Astrocyte of the spinal cord (primary cell): Measurements from ENCODE around the gene CCDC93.
A peak's percentile ranks its signal among the peaks of the same experiment; 100 is the strongest.

Experiments
- DNase-seq: peaks from one replicate; pipeline ENCODE4 v3.0.0; 2011; ENCODE audit warnings: low read depth, low spot score
- H3K4me3 ChIP-seq: 2 replicates; pipeline ENCODE4 v1.5.1; 2011; ENCODE audit warnings: low read depth, mild to moderate bottlenecking, low read length, moderate library complexity
- CTCF ChIP-seq: IDR thresholded peaks from 2 replicates; pipeline ENCODE4 v1.5.1; 2012; ENCODE audit warnings: low read depth, mild to moderate bottlenecking, low read length, inconsistent platforms
- in situ Hi-C: cut with HindIII; loops from 2 replicates; pipeline ENCODE4 v1.10.0; 2017; ENCODE audit warnings: low sequenced_read_pairs

CCDC93 gene

GRCh38 chr2:118051826-118052358 lies 38.0 kb upstream of the CCDC93 start:
- DNase-seq = no peak
- no peak overlapping the region for H3K4me3 ChIP-seq
- TF ChIP-seq CTCF = no peak
- in situ Hi-C loops = no loop called here

GRCh38 chr2:118050974-118051373 lies 37.1 kb upstream of the CCDC93 start:
- in situ Hi-C loops = no loop called here

GRCh38 chr2:118050386-118050785 lies 36.5 kb upstream of the CCDC93 start:
- no peak overlapping the region for H3K4me3 ChIP-seq
- in situ Hi-C loops = no loop called here
- TF ChIP-seq CTCF = no peak
- peak; percentile 12 for DNase-seq

More at GRCh38 chr2:118050974-118051373, 37.1 kb upstream of the CCDC93 start:
- DNase-seq = no peak
- no peak overlapping the region for H3K4me3 ChIP-seq
- TF ChIP-seq CTCF = no peak

- in situ Hi-C loops = no loop called here
- TF ChIP-seq CTCF = no peak
- H3K4me3 ChIP-seq = no peak overlapping the region
These were observed 35.9 kb upstream of the CCDC93 start for GRCh38 chr2:118049816-118050140.

GRCh38 chr2:118049140-118049815 lies 35.4 kb upstream of the CCDC93 start:
- in situ Hi-C loops = no loop called here
- DNase-seq = no peak
- no peak overlapping the region for H3K4me3 ChIP-seq
- TF ChIP-seq CTCF = no peak

More at GRCh38 chr2:118049816-118050140, 35.9 kb upstream of the CCDC93 start:
- no peak for DNase-seq

GRCh38 chr2:118048401-118048800 lies 34.5 kb upstream of the CCDC93 start:
- no peak for TF ChIP-seq CTCF
- H3K4me3 ChIP-seq = no peak overlapping the region
- DNase-seq = no peak
- in situ Hi-C loops = no loop called here
